Stimulated activated effector memory CD8-positive, alpha-beta T cell treated with anti-CD3 and anti-CD28 coated beads, Interleukin-12 subunit alpha, Interleukin-12 subunit beta, amount 100 ng/mL, for 72 hours (primary cell): ENCODE measurements around the gene CTNND2.

Experiments used
- ATAC-seq: fragments of 150-1000 bp; cut with Tn5 transposase; 2 replicates; pipeline ENCODE4 v1.10.0; 2021
- DNase-seq, 2 donors: peaks; one replicate each; pipeline ENCODE4 v3.0.0; 2021 to 2022; ENCODE audit warnings: low spot score in 2 of 2
- H3K27ac Mint-ChIP-seq: one replicate; pipeline ENCODE4 v1.8.0; 2022; ENCODE audit warnings: mild to moderate bottlenecking, mixed read lengths
- H3K36me3 Mint-ChIP-seq: one replicate; pipeline ENCODE4 v1.8.0; 2022; ENCODE audit warnings: mild to moderate bottlenecking, mixed read lengths
- H3K4me1 Mint-ChIP-seq: one replicate; pipeline ENCODE4 v1.8.0; 2022; ENCODE audit warnings: mixed read lengths
- H3K4me3 Mint-ChIP-seq: one replicate; pipeline ENCODE4 v1.8.0; 2022; ENCODE audit warnings: mild to moderate bottlenecking, mixed read lengths
- H3K9me3 Mint-ChIP-seq: one replicate; pipeline ENCODE4 v1.8.0; 2022; ENCODE audit warnings: mixed read lengths

Gene CTNND2

DNA sequence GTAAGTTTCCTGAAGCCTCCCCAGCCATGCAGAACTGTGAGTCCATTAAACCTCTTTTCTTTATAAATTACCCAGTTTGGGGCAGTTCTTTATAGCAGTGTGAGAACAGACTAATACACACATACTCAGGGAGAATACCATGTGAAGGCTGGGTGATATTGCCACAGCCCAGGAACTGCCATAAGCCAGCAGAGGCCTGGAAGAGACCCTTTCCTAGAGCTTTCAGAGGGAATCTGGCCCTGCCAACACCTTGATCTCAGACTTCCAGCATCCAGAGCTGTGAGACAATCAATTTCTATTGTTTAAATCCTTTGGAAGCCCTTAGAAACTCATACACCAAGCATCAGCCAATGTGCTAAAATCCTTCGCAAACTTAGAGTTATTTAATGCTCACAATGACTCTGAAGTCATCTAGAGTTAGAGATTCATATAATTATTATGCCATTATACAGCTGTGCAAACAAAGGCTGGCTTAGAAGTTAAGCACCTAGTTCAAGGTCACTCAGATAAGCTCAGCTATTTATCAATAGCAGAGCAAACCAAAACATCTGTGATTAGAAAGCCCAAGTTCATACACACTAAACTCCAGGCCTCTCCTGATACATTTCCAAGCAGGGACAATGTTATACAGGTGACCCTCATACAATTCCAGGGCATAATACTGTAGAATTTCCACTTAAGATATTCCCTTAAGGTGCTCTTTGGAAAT, 611.4 kb downstream of the CTNND2 start:
- ATAC-seq = no peak
- H3K4me1 Mint-ChIP-seq = no peaks in the 10 kb centered on the region
- no peaks in the 10 kb centered on the region for H3K36me3 Mint-ChIP-seq
- H3K4me3 Mint-ChIP-seq = no peak overlapping the region
- no peaks in the 10 kb centered on the region for H3K9me3 Mint-ChIP-seq
- no peak for DNase-seq
- no peak overlapping the region for H3K27ac Mint-ChIP-seq

DNA sequence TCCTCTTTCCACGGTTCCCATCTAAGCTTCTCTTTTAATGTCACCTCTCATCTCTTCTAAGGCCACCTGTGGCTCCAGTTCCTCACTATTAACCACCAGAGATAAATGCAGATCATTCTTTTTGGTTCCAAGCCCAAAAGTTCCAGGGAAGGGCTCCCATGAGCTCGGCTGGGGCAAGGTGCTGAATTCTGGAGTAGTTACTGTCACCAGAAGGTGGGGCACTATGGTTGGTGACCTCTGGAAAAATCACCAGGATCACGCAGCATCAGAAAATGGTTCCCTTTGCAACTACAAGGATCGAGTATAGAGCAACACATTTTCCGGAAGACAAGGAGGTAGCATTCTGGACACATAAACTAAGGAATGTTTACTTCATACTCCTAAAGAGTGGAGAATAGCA, 614.5 kb downstream of the CTNND2 start:
- DNase-seq (no peak), ATAC-seq (no peak)
- Mint-ChIP-seq H3K4me1 (no peaks in the 10 kb centered on the region), H3K4me3 (no peak overlapping the region), H3K9me3 (no peaks in the 10 kb centered on the region), H3K36me3 (no peaks in the 10 kb centered on the region), H3K27ac (no peak overlapping the region)

DNA sequence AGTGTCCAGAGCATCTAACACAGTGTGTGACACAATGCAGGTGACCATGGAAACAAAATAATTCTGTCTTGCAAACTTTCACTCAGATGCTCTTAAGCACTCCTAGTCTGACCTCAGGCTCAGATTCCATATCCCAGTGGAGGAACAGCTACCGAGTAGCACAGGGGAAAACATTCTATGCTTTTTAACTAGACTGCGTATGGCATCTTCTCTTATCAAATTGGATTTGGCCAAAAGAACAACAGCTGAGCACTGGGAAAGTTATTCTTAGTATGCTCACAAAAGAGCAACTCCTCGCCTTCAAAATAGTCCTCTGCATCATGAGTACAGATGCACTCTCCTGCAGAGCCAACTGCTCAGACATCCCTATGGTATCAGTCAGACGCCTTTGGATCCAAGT, 615.0 kb downstream of the CTNND2 start:
- ATAC-seq = no peak
- Mint-ChIP-seq H3K27ac (no peak overlapping the region), H3K36me3 (no peaks in the 10 kb centered on the region), H3K9me3 (no peaks in the 10 kb centered on the region), H3K4me3 (no peak overlapping the region), H3K4me1 (no peaks in the 10 kb centered on the region)
- DNase-seq = no peak

DNA sequence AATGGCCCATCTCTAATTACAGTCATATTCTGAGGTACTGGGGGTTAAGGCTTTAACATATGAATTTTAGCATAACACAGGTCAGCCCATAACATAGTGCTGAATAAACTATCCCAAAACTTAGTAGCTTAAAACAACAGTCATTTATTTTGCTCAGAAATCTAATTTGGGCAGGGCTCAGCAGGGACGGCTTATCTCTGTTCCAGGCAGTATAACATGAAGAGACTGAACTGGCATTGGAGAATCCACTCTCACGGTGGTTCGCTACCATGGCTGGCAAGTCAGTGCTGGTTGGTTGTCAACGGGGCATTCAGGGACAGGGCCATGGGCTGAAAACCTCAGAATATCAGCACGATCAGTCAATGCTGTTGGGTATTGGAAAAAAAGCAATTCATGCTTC, 622.4 kb downstream of the CTNND2 start:
- Mint-ChIP-seq H3K9me3 (peaks cover 5% of the 10 kb centered on the region), H3K4me3 (no peak overlapping the region), H3K27ac (no peak overlapping the region), H3K36me3 (no peaks in the 10 kb centered on the region), H3K4me1 (no peaks in the 10 kb centered on the region)
- ATAC-seq (no peak), DNase-seq (no peak)

DNA sequence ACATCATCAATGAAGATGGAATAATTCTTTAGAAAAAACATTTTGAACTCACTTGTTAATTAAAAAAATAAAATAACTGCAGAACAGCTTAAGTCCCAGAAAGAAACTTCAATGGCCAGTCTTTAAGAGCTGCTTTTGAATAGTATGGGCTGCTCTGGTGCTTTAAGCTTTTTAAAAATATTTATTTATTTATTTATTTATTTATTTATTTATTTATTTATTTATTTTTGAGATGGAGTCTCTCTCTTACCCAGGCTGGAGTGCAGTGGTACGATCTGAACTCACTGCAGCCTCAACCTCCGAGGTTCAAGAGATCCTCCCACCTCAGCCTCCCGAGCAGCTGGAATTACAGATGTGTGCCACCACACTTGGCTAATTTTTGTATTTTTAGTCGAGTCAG, 626.9 kb downstream of the CTNND2 start:
- ATAC-seq (no peak), DNase-seq (no peak)
- no peaks in the 10 kb centered on the region for H3K36me3 Mint-ChIP-seq
- H3K9me3 Mint-ChIP-seq = peaks cover 5% of the 10 kb centered on the region
- no peak overlapping the region for H3K4me3 Mint-ChIP-seq
- H3K27ac Mint-ChIP-seq = no peak overlapping the region
- H3K4me1 Mint-ChIP-seq = no peaks in the 10 kb centered on the region

DNA sequence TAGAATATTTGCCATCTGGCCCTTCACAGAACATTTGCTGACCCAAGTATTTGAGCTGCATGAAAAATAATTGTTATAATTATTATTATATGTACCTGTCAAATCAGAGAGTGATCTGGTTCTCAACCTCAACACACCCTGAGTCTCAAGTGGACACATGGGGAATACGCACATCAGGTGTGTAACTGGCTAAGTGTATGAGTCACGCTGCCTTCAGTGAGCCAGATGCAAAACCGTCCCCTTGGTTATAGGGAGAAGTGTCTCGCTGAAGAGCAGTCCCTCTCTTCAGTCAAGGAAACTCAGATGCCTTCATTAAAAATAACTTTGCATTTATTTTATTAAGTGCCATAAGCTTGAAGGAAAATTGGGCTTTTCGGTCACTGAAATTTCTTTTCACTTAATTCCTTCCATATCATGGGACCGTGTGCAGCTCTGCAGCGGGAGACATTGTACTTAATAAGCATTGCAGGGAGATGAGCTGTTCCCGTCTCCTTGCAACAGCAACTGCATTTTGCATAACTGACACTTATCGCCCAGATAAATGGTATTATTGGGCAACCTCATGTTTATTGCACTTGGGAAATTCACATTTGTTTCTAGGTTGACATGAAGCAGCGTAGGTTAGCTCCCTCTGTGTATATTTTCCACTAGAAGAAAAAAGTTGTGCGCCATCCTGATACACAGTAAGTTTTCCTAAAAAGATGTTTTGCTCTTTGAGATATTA, 630.9 kb downstream of the CTNND2 start:
- ATAC-seq (no peak), DNase-seq (no peak)
- no peaks in the 10 kb centered on the region for H3K4me1 Mint-ChIP-seq
- H3K9me3 Mint-ChIP-seq = peaks cover 5% of the 10 kb centered on the region
- H3K27ac Mint-ChIP-seq = no peak overlapping the region
- no peak overlapping the region for H3K4me3 Mint-ChIP-seq
- H3K36me3 Mint-ChIP-seq = no peaks in the 10 kb centered on the region

DNA sequence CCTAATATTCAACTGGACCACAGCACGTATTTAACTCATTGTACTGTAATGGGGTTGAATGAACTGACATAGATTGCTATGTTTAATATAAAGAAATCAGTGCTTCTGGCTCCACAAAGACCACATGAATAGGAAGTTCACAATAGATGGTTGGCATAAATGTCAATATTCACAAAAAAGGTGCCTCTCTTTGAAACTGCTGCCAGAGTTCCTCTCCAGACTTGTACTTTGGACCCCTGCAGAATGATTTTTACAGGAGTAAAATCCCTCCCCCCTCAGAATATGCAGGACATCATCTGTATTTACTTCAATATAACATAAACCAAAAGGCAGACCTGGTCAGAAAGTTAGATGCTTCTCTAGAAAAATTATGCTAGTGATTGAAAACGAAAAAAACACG, 634.7 kb downstream of the CTNND2 start:
- no peaks in the 10 kb centered on the region for H3K36me3 Mint-ChIP-seq
- no peak for DNase-seq
- H3K4me3 Mint-ChIP-seq = no peak overlapping the region
- H3K27ac Mint-ChIP-seq = no peak overlapping the region
- H3K9me3 Mint-ChIP-seq = no peaks in the 10 kb centered on the region
- no peaks in the 10 kb centered on the region for H3K4me1 Mint-ChIP-seq
- ATAC-seq = no peak

DNA sequence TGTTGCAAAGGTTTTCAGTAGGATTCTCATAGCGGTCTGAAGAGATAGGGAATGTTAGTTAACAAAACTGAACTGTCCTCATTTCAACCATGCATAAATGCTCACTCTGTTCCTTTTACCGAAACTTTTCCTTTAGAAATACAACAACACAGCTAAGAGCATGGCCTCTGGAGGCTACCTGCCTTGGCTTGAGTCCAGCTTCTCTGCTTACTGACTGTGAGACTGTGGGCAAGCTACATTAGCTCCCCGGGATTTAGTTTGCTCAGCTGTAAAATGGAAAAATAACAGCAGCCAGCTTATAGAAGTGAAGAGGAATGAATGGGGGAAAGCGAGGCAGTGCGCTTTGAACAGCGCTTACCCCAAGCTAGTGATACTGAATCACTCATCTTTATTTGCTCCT, 635.4 kb downstream of the CTNND2 start:
- Mint-ChIP-seq H3K9me3 (no peaks in the 10 kb centered on the region), H3K27ac (no peak overlapping the region), H3K4me1 (no peaks in the 10 kb centered on the region), H3K4me3 (no peak overlapping the region), H3K36me3 (no peaks in the 10 kb centered on the region)
- ATAC-seq (no peak), DNase-seq (no peak)

DNA sequence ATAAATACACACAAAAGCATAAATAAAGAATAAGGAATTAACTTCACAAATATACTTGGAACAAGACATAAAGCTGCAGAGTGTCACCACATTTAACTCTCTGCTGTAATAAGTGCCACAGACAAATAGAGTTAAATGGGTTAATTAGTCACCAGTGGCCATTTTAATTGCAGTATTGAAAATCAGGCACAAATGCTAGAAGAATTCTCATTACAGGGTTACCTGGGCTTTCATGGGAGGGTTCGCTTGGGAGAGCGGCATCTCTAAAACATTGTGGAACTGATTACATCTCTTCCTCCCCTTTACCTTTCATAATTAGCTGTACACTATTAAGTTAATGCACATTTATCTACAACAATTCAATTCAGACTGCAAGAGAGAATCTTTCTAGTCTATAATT, 637.9 kb downstream of the CTNND2 start:
- ATAC-seq = no peak
- Mint-ChIP-seq H3K4me3 (no peak overlapping the region), H3K27ac (no peak overlapping the region), H3K9me3 (no peaks in the 10 kb centered on the region), H3K4me1 (no peaks in the 10 kb centered on the region), H3K36me3 (no peaks in the 10 kb centered on the region)
- DNase-seq = no peak

DNA sequence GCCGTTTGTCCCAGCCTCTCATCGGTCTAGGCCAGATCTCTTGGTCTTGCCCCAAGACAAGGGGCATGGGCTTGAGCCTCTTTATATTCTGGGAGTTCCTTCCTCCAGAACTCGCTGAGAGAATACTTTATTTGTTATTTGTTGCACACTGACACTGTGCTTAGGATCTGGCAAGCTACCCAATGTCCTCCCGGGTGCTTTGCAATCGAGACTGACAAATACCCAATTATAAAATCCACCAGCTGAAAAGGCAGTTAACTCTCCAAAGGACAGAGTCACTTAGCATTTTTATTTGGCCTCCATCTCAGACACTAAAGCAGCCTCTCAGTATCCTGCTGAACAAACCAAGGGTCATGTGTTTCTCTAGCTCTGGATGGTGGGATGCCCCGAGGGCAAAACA, 643.0 kb downstream of the CTNND2 start:
- Mint-ChIP-seq H3K4me1 (no peaks in the 10 kb centered on the region), H3K9me3 (no peaks in the 10 kb centered on the region)

DNA sequence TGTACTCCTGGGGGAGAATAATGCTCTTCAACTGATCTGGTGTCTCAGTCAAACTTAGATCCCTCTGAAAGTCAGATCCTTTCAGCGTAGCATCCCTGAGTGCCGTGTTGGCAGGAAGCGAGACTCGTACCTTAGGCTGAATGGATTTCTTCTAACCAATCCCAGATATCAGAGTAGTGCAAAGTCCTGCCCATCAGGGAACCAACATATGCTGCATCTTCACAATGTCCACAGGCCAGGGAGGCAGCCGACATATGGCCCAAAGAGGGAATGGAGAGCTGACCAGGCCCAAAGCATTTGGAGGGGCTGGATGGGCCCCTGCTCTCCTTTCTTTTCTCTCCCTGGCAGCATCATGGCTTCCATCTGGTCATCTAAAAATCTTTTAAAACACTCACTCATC, 646.2 kb downstream of the CTNND2 start:
- no peak for ATAC-seq
- DNase-seq = no peak

More for the DNA sequence above, 643.0 kb downstream of the CTNND2 start:
- Mint-ChIP-seq H3K4me3 (no peak overlapping the region), H3K27ac (no peak overlapping the region), H3K36me3 (no peaks in the 10 kb centered on the region)
- ATAC-seq (no peak), DNase-seq (no peak)

DNA sequence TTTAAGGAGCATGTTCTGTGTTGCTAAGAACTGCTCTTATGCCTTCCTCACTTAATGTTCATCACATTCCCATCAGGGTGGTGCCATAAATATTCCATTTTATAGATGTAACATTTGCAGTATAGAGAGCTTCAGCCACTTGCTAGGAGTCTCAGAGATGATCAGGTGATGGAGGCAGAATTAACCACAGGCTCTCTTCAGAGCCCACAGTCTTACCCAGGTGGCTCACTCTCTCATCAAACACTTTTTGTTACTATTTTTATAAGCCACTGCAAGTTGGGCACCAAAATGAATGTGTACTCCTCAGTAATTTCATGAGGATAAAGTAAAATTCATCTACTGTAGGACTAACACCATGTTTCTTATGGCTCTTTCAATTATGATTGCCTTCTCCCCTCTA, 651.7 kb downstream of the CTNND2 start:
- DNase-seq = no peak
- no peak overlapping the region for H3K4me3 Mint-ChIP-seq
- H3K4me1 Mint-ChIP-seq = no peaks in the 10 kb centered on the region
- H3K9me3 Mint-ChIP-seq = no peaks in the 10 kb centered on the region
- ATAC-seq = no peak
- no peak overlapping the region for H3K27ac Mint-ChIP-seq
- H3K36me3 Mint-ChIP-seq = no peaks in the 10 kb centered on the region

More for the DNA sequence above, 646.2 kb downstream of the CTNND2 start:
- Mint-ChIP-seq H3K27ac (no peak overlapping the region), H3K9me3 (no peaks in the 10 kb centered on the region), H3K4me1 (no peaks in the 10 kb centered on the region), H3K4me3 (no peak overlapping the region), H3K36me3 (no peaks in the 10 kb centered on the region)

DNA sequence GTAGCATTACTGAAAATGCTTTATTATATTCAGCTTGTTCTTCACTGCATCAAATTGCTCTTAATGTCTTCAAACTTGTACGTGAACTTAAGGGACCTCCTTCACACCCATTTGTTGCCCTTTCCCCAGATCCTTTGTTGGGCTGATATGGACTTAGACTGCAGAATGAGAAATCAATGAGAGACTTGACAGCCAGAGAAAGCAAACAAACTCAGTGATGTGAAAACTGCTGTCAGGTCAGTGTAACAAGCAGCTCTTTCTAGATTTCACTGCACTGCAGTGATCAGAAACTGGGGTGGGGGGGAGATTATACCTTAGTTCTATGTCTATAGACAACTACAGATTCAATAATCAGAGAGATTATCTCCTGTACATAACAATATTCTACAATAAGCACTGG, 652.2 kb downstream of the CTNND2 start:
- H3K36me3 Mint-ChIP-seq = no peaks in the 10 kb centered on the region
- no peak overlapping the region for H3K27ac Mint-ChIP-seq
- no peak overlapping the region for H3K4me3 Mint-ChIP-seq
- ATAC-seq = no peak
- H3K9me3 Mint-ChIP-seq = no peaks in the 10 kb centered on the region
- DNase-seq = no peak
- no peaks in the 10 kb centered on the region for H3K4me1 Mint-ChIP-seq

DNA sequence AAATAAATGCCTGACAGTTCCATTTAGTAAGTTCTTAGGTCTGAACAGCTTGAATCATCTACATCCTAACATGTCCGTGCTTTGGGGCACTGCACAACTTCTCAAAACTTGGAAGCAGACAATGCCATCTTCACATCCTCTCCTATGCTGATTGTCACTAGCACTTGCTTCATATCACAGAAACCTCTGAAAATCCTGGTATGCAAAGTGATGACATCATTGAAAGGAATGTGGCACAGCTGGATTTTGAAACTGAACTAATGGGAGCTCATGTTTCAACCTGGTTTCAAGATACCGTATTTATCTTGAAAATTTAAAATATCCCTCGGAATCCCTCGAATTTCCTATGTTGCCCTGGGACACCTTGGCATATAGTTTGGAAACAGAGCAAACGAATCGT, 653.0 kb downstream of the CTNND2 start:
- ATAC-seq (no peak), DNase-seq (no peak)
- H3K9me3 Mint-ChIP-seq = peaks cover 2% of the 10 kb centered on the region
- H3K4me1 Mint-ChIP-seq = no peaks in the 10 kb centered on the region
- H3K4me3 Mint-ChIP-seq = no peak overlapping the region
- no peak overlapping the region for H3K27ac Mint-ChIP-seq
- H3K36me3 Mint-ChIP-seq = no peaks in the 10 kb centered on the region

DNA sequence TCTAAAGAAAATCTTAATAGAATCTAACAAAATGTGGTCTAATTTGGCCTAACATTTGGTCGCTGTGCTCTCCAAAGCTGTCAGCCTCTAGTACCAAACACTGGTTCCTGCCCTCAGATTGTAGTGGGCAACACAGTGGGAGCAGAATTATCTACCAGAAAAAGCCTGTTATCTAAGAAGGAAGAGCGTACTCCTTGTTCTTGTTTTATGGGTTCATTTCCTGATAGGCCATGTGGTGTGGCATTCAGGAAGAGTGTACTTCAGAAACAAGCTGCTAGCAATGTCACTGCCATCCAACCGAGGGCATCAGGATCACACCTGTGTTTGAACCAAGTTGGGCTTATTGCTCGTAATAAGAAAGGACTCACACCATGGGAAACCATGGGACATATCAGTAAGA, 655.3 kb downstream of the CTNND2 start:
- no peak for DNase-seq
- no peak for ATAC-seq
- Mint-ChIP-seq H3K36me3 (no peaks in the 10 kb centered on the region), H3K9me3 (peaks cover 5% of the 10 kb centered on the region), H3K4me1 (no peaks in the 10 kb centered on the region), H3K27ac (no peak overlapping the region), H3K4me3 (no peak overlapping the region)

DNA sequence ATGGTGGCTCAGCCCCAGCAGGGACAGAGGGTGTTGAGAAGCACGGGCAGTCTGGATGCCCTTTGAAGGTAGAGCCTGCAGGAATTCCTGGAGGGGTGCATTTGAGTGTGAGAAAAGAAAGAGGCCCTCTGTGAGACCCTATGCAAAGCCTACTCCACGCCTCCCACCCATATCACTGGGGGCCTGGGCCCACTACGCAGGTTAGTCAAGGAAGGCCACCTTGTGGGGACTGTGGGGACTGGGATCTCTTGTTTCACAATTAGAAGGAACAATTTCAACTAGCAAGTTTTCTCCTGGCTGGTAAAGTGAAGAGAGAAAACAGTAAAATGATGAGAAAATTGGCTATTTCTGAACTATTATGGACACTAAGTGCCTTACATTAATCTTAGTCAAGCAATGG, 657.0 kb downstream of the CTNND2 start:
- no peak for ATAC-seq
- Mint-ChIP-seq H3K4me3 (no peak overlapping the region), H3K9me3 (peaks cover 5% of the 10 kb centered on the region), H3K4me1 (no peaks in the 10 kb centered on the region), H3K27ac (no peak overlapping the region), H3K36me3 (no peaks in the 10 kb centered on the region)
- DNase-seq = no peak
